ENCODE results near the gene KCNK15. TPM values are rescaled to one million over a fixed set of nuclear protein-coding genes. Genes with fewer than 3 reads are reported as not detected.
A peak's percentile ranks its signal among the peaks of the same experiment; 100 is the strongest.

Gene KCNK15
- total RNA-seq, 2 experiments from 2014 or later: not detected

GRCh38 chr20:44746367-44747165 lies 901 bp downstream of the KCNK15 start:
- POLR2A ChIA-PET: no interaction called here
- no peaks in the 10 kb centered on the region for H3K36me3 Mint-ChIP-seq (ENCODE audit: low read depth)
- no peak for DNase-seq
- CTCF ChIA-PET: interaction anchor here (0.9 to 3.2 kb wide), 6 partner anchors 14 to 132 kb away, joined by 3 to 28 read pairs (median 4); no protein-coding TSS in a partner anchor
- no peak overlapping the region for H3K27ac Mint-ChIP-seq
- no peaks in the 10 kb centered on the region for H3K9me3 Mint-ChIP-seq
- H3K4me3 Mint-ChIP-seq: peak overlapping the region; percentile 31
- H3K27me3 Mint-ChIP-seq: peaks cover 31% of the 10 kb centered on the region
- peaks cover 10% of the 10 kb centered on the region for H3K4me1 Mint-ChIP-seq

- peaks cover 28% of the 10 kb centered on the region for H3K27me3 Mint-ChIP-seq
- no peak overlapping the region for H3K4me3 Mint-ChIP-seq
- H3K27ac Mint-ChIP-seq: no peak overlapping the region
- peaks cover 10% of the 10 kb centered on the region for H3K4me1 Mint-ChIP-seq
- H3K9me3 Mint-ChIP-seq: no peaks in the 10 kb centered on the region
- no peaks in the 10 kb centered on the region for H3K36me3 Mint-ChIP-seq (ENCODE audit: low read depth)
- CTCF ChIA-PET: interaction anchor here (0.7 to 3.2 kb wide), 9 partner anchors 10 to 1239 kb away, joined by 3 to 28 read pairs (median 4); no protein-coding TSS in a partner anchor
- peak; percentile 62 for DNase-seq
- POLR2A ChIA-PET: no interaction called here
Observed at GRCh38 chr20:44747166-44748004, 1.7 kb downstream of the KCNK15 start.

- peaks cover 26% of the 10 kb centered on the region for H3K27me3 Mint-ChIP-seq
- no peak for DNase-seq
- H3K4me1 Mint-ChIP-seq: peaks cover 10% of the 10 kb centered on the region
- H3K9me3 Mint-ChIP-seq: no peaks in the 10 kb centered on the region
- H3K36me3 Mint-ChIP-seq (ENCODE audit: low read depth): no peaks in the 10 kb centered on the region
- H3K4me3 Mint-ChIP-seq: no peak overlapping the region
- CTCF ChIA-PET: interaction anchor here (0.7 to 3.2 kb wide), 9 partner anchors 9 to 1239 kb away, joined by 3 to 28 read pairs (median 4); no protein-coding TSS in a partner anchor
- H3K27ac Mint-ChIP-seq: no peak overlapping the region
- POLR2A ChIA-PET: no interaction called here
Observed at GRCh38 chr20:44748005-44748370, 2.3 kb downstream of the KCNK15 start.

DNA sequence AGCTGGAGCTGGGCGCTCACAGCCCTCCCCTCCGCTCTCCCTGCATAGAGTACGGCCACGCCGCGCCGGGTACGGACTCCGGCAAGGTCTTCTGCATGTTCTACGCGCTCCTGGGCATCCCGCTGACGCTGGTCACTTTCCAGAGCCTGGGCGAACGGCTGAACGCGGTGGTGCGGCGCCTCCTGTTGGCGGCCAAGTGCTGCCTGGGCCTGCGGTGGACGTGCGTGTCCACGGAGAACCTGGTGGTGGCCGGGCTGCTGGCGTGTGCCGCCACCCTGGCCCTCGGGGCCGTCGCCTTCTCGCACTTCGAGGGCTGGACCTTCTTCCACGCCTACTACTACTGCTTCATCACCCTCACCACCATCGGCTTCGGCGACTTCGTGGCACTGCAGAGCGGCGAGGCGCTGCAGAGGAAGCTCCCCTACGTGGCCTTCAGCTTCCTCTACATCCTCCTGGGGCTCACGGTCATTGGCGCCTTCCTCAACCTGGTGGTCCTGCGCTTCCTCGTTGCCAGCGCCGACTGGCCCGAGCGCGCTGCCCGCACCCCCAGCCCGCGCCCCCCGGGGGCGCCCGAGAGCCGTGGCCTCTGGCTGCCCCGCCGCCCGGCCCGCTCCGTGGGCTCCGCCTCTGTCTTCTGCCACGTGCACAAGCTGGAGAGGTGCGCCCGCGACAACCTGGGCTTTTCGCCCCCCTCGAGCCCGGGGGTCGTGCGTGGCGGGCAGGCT lies 4.6 kb downstream of the KCNK15 start:
- ChIA-PET POLR2A (no interaction called here), CTCF (interaction anchor here (1.0 to 1.4 kb wide), 4 partner anchors 9 to 544 kb away, joined by 3 to 5 read pairs (median 4); no protein-coding TSS in a partner anchor)
- H3K4me3 Mint-ChIP-seq: no peak overlapping the region
- H3K4me1 Mint-ChIP-seq: peaks cover 9% of the 10 kb centered on the region
- peaks cover 16% of the 10 kb centered on the region for H3K27me3 Mint-ChIP-seq
- H3K27ac Mint-ChIP-seq: no peak overlapping the region
- no peak for DNase-seq
- H3K36me3 Mint-ChIP-seq (ENCODE audit: low read depth): no peaks in the 10 kb centered on the region
- no peaks in the 10 kb centered on the region for H3K9me3 Mint-ChIP-seq

DNA sequence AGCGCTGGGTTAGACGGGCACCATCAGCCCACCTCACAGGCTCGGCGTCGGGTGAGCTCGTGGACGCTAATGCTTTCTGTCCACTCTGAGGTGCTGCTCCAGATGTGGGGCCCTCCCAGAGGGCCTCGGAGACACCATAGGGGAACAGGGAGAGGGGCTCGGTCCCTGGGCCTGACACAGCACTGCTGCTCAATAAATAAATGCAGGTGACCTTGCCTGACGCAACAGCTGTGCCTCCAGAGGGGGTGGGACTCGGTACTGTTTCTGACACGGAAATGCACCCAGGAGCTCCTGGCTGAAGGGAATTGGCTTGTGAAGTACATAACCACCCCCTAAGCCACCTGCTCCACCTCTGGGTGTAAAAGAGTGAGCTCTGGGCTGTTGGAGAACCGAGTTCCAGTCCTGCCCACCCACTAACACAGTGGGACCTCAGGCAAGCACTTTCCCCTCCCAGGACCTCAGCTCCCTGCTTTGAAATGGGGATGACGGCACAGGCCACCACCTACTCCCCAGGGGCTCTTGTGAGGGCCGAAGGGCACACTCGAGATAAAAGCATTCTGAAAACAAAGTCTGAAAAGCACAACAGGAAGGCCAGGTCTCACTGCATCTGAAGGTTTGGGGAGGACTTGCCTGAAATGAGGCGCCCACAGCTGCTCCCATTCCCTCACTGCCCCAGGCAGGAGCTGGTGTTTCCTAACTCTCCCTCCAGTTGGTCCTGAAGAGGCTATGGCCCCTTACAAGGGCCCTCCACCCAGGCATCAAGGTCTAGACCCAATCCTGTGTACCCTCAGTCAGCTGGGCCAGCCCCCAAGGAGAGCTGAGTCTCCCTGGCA lies 6.7 kb downstream of the KCNK15 start:
- DNase-seq: no peak
- CTCF ChIA-PET: interaction anchor here (0.5 kb wide), 1 partner anchor 67 kb away, joined by 4 read pairs; no protein-coding TSS in a partner anchor
- H3K4me3 Mint-ChIP-seq: no peak overlapping the region
- peaks cover 2% of the 10 kb centered on the region for H3K4me1 Mint-ChIP-seq
- H3K36me3 Mint-ChIP-seq (ENCODE audit: low read depth): no peaks in the 10 kb centered on the region
- no peak overlapping the region for H3K27ac Mint-ChIP-seq
- H3K9me3 Mint-ChIP-seq: no peaks in the 10 kb centered on the region
- POLR2A ChIA-PET: no interaction called here
- H3K27me3 Mint-ChIP-seq: peaks cover 8% of the 10 kb centered on the region

DNA sequence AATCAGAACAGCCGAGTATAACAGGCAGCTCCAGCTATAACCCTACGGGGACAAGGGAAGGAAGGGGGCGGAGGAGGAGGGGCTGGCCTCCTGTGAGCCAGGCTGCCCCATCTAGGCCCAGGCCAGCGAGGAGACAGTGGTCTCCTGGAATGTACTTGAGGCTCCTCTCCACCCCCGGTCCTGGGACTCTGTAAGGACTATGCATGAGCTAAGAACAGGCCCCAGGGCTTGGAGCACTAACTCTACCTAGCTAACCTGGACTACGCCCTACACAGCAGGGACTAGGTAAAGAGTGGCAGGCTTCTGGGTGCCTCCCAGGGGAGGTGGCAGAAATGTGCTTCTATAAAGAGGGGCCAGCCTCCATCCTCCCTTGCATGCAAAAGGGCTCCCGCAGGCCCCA lies 8.9 kb downstream of the KCNK15 start:
- no peak for DNase-seq
- Mint-ChIP-seq H3K4me3 (no peak overlapping the region), H3K36me3 (ENCODE audit: low read depth) (no peaks in the 10 kb centered on the region), H3K4me1 (no peaks in the 10 kb centered on the region), H3K27me3 (peaks cover 3% of the 10 kb centered on the region), H3K27ac (no peak overlapping the region), H3K9me3 (no peaks in the 10 kb centered on the region)
- ChIA-PET POLR2A (no interaction called here), CTCF (no interaction called here)

DNA sequence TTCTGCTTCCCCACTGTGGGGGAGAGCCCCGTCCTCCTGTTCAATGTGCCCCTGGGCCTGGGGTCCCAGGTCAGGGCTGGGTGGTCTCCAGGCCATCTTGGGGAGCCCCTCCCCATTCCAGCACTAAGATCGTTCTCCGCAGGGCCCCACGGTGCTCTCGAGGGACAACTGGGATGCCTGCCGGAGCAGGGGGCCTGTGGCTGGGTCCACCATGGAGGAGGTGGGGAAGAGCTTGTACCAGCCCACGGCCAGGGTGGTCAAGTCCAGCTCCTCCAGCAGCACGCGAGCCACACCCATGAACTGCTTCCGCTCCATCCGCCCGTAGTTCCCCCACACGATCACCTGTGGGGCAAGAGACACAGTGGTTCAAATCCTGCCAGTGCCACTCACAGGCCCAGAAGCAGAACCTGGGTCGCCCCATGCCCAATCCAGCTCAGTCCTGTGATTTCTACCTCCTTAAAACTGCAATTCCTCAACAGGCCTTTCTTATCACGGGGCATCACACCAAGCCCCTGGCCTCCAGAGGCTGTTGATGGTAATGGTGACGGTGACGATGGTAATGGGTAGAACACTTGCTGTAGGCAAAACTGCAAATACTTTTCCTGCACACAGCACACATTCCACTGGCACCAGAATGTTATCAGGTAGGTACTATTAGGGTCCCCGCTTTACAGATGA lies 10.5 kb downstream of the KCNK15 start:
- Mint-ChIP-seq H3K27me3 (peaks cover 7% of the 10 kb centered on the region), H3K4me1 (no peaks in the 10 kb centered on the region)

GRCh38 chr20:44756956-44757355 lies 11.3 kb downstream of the KCNK15 start:
- Mint-ChIP-seq H3K9me3 (no peaks in the 10 kb centered on the region), H3K36me3 (ENCODE audit: low read depth) (no peaks in the 10 kb centered on the region), H3K4me3 (no peak overlapping the region), H3K27ac (no peak overlapping the region), H3K27me3 (peaks cover 7% of the 10 kb centered on the region), H3K4me1 (no peaks in the 10 kb centered on the region)
- no peak for DNase-seq
- ChIA-PET POLR2A (no interaction called here), CTCF (interaction anchor here (0.9 kb wide), 1 partner anchor 9 kb away, joined by 3 read pairs; no protein-coding TSS in a partner anchor)

More for the DNA sequence above, 10.5 kb downstream of the KCNK15 start:
- Mint-ChIP-seq H3K36me3 (ENCODE audit: low read depth) (no peaks in the 10 kb centered on the region), H3K27ac (no peak overlapping the region), H3K4me3 (no peak overlapping the region), H3K9me3 (no peaks in the 10 kb centered on the region)
- ChIA-PET POLR2A (no interaction called here), CTCF (no interaction called here)
- no peak for DNase-seq

DNA sequence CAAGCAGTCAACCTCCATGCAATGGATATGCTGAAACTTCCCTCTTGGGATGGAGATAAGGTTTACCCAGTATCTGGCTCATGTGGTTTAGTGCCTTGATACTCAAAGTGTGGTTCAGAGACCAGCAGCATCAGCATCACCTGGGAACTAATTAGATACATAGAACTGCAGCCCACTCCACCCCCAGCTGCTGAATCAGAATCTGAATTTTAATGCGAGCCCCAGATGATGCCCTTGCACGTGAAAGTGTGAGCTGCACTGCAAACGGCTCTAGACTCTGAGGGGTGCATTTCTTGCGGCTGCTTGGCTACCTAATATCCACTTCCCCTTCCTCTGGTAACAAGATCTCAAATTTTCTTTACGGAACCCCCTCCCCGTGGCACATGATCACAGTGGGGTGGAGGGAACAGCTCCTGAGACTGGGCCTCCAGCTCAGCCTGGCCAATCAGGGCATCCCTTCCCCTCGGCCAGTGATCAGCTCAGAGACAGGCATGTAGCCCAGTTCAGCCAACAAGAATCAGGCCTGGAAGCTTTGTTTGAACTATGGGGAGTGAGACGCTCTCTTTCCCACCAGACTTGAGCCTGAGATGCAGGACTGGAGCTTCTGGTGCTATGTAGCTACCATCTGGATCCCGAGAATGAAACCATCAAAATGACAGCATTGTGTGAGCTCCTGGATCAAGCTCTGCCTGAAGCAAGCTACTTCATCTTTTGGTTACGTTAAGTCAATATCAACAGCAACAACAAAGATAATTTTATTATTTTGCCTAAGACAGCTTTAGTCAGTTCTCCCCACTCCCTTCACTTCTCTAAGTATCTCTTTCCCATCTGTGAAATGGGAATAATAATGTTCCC lies 12.8 kb downstream of the KCNK15 start:
- no peaks in the 10 kb centered on the region for H3K36me3 Mint-ChIP-seq (ENCODE audit: low read depth)
- H3K27ac Mint-ChIP-seq: no peak overlapping the region
- ChIA-PET CTCF (interaction anchor here (1.3 to 1.5 kb wide), 3 partner anchors 8 to 26 kb away, joined by 3 to 5 read pairs (median 4); no protein-coding TSS in a partner anchor), POLR2A (no interaction called here)
- no peaks in the 10 kb centered on the region for H3K4me1 Mint-ChIP-seq
- no peak for DNase-seq
- H3K9me3 Mint-ChIP-seq: no peaks in the 10 kb centered on the region
- peaks cover 7% of the 10 kb centered on the region for H3K27me3 Mint-ChIP-seq
- H3K4me3 Mint-ChIP-seq: no peak overlapping the region

- CTCF ChIA-PET: interaction anchor here (1.5 kb wide), 1 partner anchor 9 kb away, joined by 5 read pairs; no protein-coding TSS in a partner anchor
Observed at GRCh38 chr20:44759595-44759994, 13.9 kb downstream of the KCNK15 start.

GRCh38 chr20:44761423-44761822 lies 15.8 kb downstream of the KCNK15 start:
- DNase-seq: no peak
- ChIA-PET POLR2A (no interaction called here), CTCF (no interaction called here)
- H3K27me3 Mint-ChIP-seq: peaks cover 20% of the 10 kb centered on the region
- H3K27ac Mint-ChIP-seq: no peak overlapping the region
- H3K9me3 Mint-ChIP-seq: no peaks in the 10 kb centered on the region
- H3K36me3 Mint-ChIP-seq (ENCODE audit: low read depth): no peaks in the 10 kb centered on the region
- H3K4me1 Mint-ChIP-seq: no peaks in the 10 kb centered on the region
- H3K4me3 Mint-ChIP-seq: no peak overlapping the region

More at GRCh38 chr20:44759595-44759994, 13.9 kb downstream of the KCNK15 start:
- Mint-ChIP-seq H3K27ac (no peak overlapping the region), H3K4me3 (no peak overlapping the region), H3K36me3 (ENCODE audit: low read depth) (no peaks in the 10 kb centered on the region), H3K9me3 (no peaks in the 10 kb centered on the region), H3K27me3 (peaks cover 12% of the 10 kb centered on the region), H3K4me1 (no peaks in the 10 kb centered on the region)
- POLR2A ChIA-PET: no interaction called here
- DNase-seq: no peak

All from activated CD4-positive, alpha-beta memory T cell treated with anti-CD3 and anti-CD28 coated beads, Interleukin-2, amount 10 ng/mL, durations not matched to agents 7 days and 5 days (primary cell).